ENCODE measurements around the gene EPHA8.

The EPHA8 gene

GRCh38 chr1:22584001-22584562, 20.8 kb downstream of the EPHA8 start:
- DNase-seq = no peak
- intact Hi-C loops (cut with DNase I) = no loop called here

GRCh38 chr1:22584970-22585369, 21.7 kb downstream of the EPHA8 start:
- DNase-seq = no peak
- intact Hi-C loops (cut with DNase I) = no loop called here

GRCh38 chr1:22585471-22585870, 22.2 kb downstream of the EPHA8 start:
- no peak for DNase-seq
- intact Hi-C loops (cut with DNase I) = no loop called here

- intact Hi-C loops (cut with DNase I) = no loop called here
- no peak for DNase-seq
Measured at GRCh38 chr1:22586356-22587130, 23.3 kb downstream of the EPHA8 start.

- intact Hi-C loops (cut with DNase I) = no loop called here
Measured at GRCh38 chr1:22587247-22587646, 24.0 kb downstream of the EPHA8 start.

GRCh38 chr1:22588899-22589422, 25.7 kb downstream of the EPHA8 start:
- no peak for DNase-seq
- intact Hi-C loops (cut with DNase I) = no loop called here

More at GRCh38 chr1:22587247-22587646, 24.0 kb downstream of the EPHA8 start:
- DNase-seq = no peak

GRCh38 chr1:22591576-22591975, 28.3 kb downstream of the EPHA8 start:
- intact Hi-C loops (cut with DNase I) = no loop called here
- no peak for DNase-seq

GRCh38 chr1:22592051-22592450, 28.8 kb downstream of the EPHA8 start:
- no peak for DNase-seq
- intact Hi-C loops (cut with DNase I) = no loop called here

- DNase-seq = no peak
- intact Hi-C loops (cut with DNase I) = no loop called here
Measured at GRCh38 chr1:22592919-22593790, 29.9 kb downstream of the EPHA8 start.

- no peak for DNase-seq
- intact Hi-C loops (cut with DNase I) = no loop called here
Measured at GRCh38 chr1:22594396-22594795, 31.1 kb downstream of the EPHA8 start.

GRCh38 chr1:22595108-22595507, 31.8 kb downstream of the EPHA8 start:
- no peak for DNase-seq
- intact Hi-C loops (cut with DNase I) = no loop called here

- no peak for DNase-seq
- intact Hi-C loops (cut with DNase I) = no loop called here
Measured at GRCh38 chr1:22597301-22597965, 34.1 kb downstream of the EPHA8 start.

- DNase-seq = no peak
- intact Hi-C loops (cut with DNase I) = no loop called here
Measured at GRCh38 chr1:22597996-22598395, 34.7 kb downstream of the EPHA8 start.

GRCh38 chr1:22598736-22599135, 35.4 kb downstream of the EPHA8 start:
- no peak for DNase-seq

GRCh38 chr1:22600071-22600816, 37.0 kb downstream of the EPHA8 start:
- DNase-seq = no peak
- intact Hi-C loops (cut with DNase I) = no loop called here

More at GRCh38 chr1:22598736-22599135, 35.4 kb downstream of the EPHA8 start:
- intact Hi-C loops (cut with DNase I) = no loop called here

- intact Hi-C loops (cut with DNase I) = no loop called here
Measured at GRCh38 chr1:22600817-22601605, 37.7 kb downstream of the EPHA8 start.

GRCh38 chr1:22601610-22602009, 38.3 kb downstream of the EPHA8 start:
- intact Hi-C loops (cut with DNase I) = no loop called here
- no peak for DNase-seq

More at GRCh38 chr1:22600817-22601605, 37.7 kb downstream of the EPHA8 start:
- no peak for DNase-seq
